HFF-Myc (cell line): ENCODE results near the gene SP9.

ENCODE experiments used
- DNase-seq: peaks from one replicate; pipeline ENCODE4 v3.0.0-alpha.2; 2011; ENCODE audit warnings: low read depth; ENCODE audit errors: extremely low read depth
- H3K4me3 ChIP-seq: replicated peaks from 2 replicates; pipeline ENCODE4 v1.5.1; 2011; ENCODE audit warnings: low read depth, mild to moderate bottlenecking, control low read depth, low read length
- CTCF ChIP-seq: IDR thresholded peaks from 2 replicates; pipeline ENCODE4 v1.5.1; 2012; ENCODE audit warnings: mild to moderate bottlenecking, low read depth, low read length, control low read depth; ENCODE audit errors: missing control alignments

The SP9 gene

GRCh38 chr2:174334781-174335251 is at the start of gene SP9:
Gene SP9, plus strand, starts transcription at chr2:174334954. Its CDS starts 139 bp downstream, at chr2:174335093.
- peak within 1 kb of the TSS; percentile 41 for H3K4me3 ChIP-seq
- no peak for TF ChIP-seq CTCF
- DNase-seq: no peak

GRCh38 chr2:174286172-174286571 is 48.6 kb upstream of the SP9 start:
- TF ChIP-seq CTCF: no peak
- no peak for DNase-seq
- no peak overlapping the region for H3K4me3 ChIP-seq

- DNase-seq: no peak
- no peak for TF ChIP-seq CTCF
- no peak overlapping the region for H3K4me3 ChIP-seq
Measured at GRCh38 chr2:174292908-174293307, 41.8 kb upstream of the SP9 start.

- H3K4me3 ChIP-seq: no peak overlapping the region
- DNase-seq: no peak
- no peak for TF ChIP-seq CTCF
Measured at GRCh38 chr2:174300114-174300513, 34.6 kb upstream of the SP9 start.

GRCh38 chr2:174312581-174313234 is 22.0 kb upstream of the SP9 start:
- H3K4me3 ChIP-seq: no peak overlapping the region
- DNase-seq: no peak
- no peak for TF ChIP-seq CTCF

- no peak for TF ChIP-seq CTCF
- H3K4me3 ChIP-seq: no peak overlapping the region
- DNase-seq: no peak
Measured at GRCh38 chr2:174322149-174322548, 12.6 kb upstream of the SP9 start.

GRCh38 chr2:174322746-174323145 is 12.0 kb upstream of the SP9 start:
- TF ChIP-seq CTCF: no peak
- no peak overlapping the region for H3K4me3 ChIP-seq
- no peak for DNase-seq
